Measurements from ENCODE around the gene ABCD2.
"Not testable (repeated sequence)": the region's sequence is repeated elsewhere in the genome, so short reads cannot be mapped to it uniquely, and the experiment has no call there.

The ABCD2 gene

GRCh38 chr12:39587225-39587624 is 32.4 kb downstream of the ABCD2 start:
- H3K4me3 ChIP-seq (ENCODE audit: low read depth, low read length): no peak overlapping the region
- no peaks in the 10 kb centered on the region for H3K4me1 ChIP-seq (ENCODE audit: control insufficient read depth, insufficient read depth, low read length, unreplicated experiment)
- no peaks in the 10 kb centered on the region for H3K79me2 ChIP-seq (ENCODE audit: control insufficient read depth, insufficient read depth, low read length, unreplicated experiment)
- no peaks in the 10 kb centered on the region for H3K36me3 ChIP-seq (ENCODE audit: insufficient read depth, low read length)
- no peaks in the 10 kb centered on the region for H3K27me3 ChIP-seq (ENCODE audit: insufficient read depth, low read length)
- no peak overlapping the region for H2AFZ ChIP-seq (ENCODE audit: low read length, unreplicated experiment)
- no peak overlapping the region for H3K27ac ChIP-seq (ENCODE audit: low read depth, low read length)

GRCh38 chr12:39586816-39587215 is 32.8 kb downstream of the ABCD2 start:
- Histone ChIP-seq H2AFZ (ENCODE audit: low read length, unreplicated experiment) (no peak overlapping the region), H3K4me3 (ENCODE audit: low read depth, low read length) (no peak overlapping the region), H3K4me1 (ENCODE audit: control insufficient read depth, insufficient read depth, low read length, unreplicated experiment) (peaks cover 3% of the 10 kb centered on the region), H3K79me2 (ENCODE audit: control insufficient read depth, insufficient read depth, low read length, unreplicated experiment) (no peaks in the 10 kb centered on the region), H3K36me3 (ENCODE audit: insufficient read depth, low read length) (no peaks in the 10 kb centered on the region), H3K27ac (ENCODE audit: low read depth, low read length) (no peak overlapping the region), H3K27me3 (ENCODE audit: insufficient read depth, low read length) (no peaks in the 10 kb centered on the region)

GRCh38 chr12:39581592-39581991 is 38.0 kb downstream of the ABCD2 start:
- Histone ChIP-seq H2AFZ (ENCODE audit: low read length, unreplicated experiment) (peak overlapping the region; percentile 44), H3K27ac (ENCODE audit: low read depth, low read length) (peak overlapping the region; percentile 27), H3K4me1 (ENCODE audit: control insufficient read depth, insufficient read depth, low read length, unreplicated experiment) (peaks cover 9% of the 10 kb centered on the region), H3K36me3 (ENCODE audit: insufficient read depth, low read length) (no peaks in the 10 kb centered on the region), H3K79me2 (ENCODE audit: control insufficient read depth, insufficient read depth, low read length, unreplicated experiment) (no peaks in the 10 kb centered on the region), H3K27me3 (ENCODE audit: insufficient read depth, low read length) (no peaks in the 10 kb centered on the region), H3K4me3 (ENCODE audit: low read depth, low read length) (peak overlapping the region; percentile 2; the same call in 1 of the 2 replicates)

GRCh38 chr12:39575498-39575875 is 44.1 kb downstream of the ABCD2 start:
- H3K27me3 ChIP-seq (ENCODE audit: insufficient read depth, low read length): 0 out of 2 replicates have a peak, but pooled peaks cover under 1% of the 10 kb centered on the region
- peaks cover 9% of the 10 kb centered on the region for H3K4me1 ChIP-seq (ENCODE audit: control insufficient read depth, insufficient read depth, low read length, unreplicated experiment)
- H3K27ac ChIP-seq (ENCODE audit: low read depth, low read length): no peak overlapping the region
- no peaks in the 10 kb centered on the region for H3K79me2 ChIP-seq (ENCODE audit: control insufficient read depth, insufficient read depth, low read length, unreplicated experiment)
- H3K4me3 ChIP-seq (ENCODE audit: low read depth, low read length): no peak overlapping the region
- no peaks in the 10 kb centered on the region for H3K36me3 ChIP-seq (ENCODE audit: insufficient read depth, low read length)
- H2AFZ ChIP-seq (ENCODE audit: low read length, unreplicated experiment): peak overlapping the region; percentile 19

GRCh38 chr12:39574785-39575497 is 44.7 kb downstream of the ABCD2 start:
- H2AFZ ChIP-seq (ENCODE audit: low read length, unreplicated experiment): peak overlapping the region; percentile 19
- no peak overlapping the region for H3K4me3 ChIP-seq (ENCODE audit: low read depth, low read length)
- no peaks in the 10 kb centered on the region for H3K79me2 ChIP-seq (ENCODE audit: control insufficient read depth, insufficient read depth, low read length, unreplicated experiment)
- H3K27ac ChIP-seq (ENCODE audit: low read depth, low read length): no peak overlapping the region
- no peaks in the 10 kb centered on the region for H3K36me3 ChIP-seq (ENCODE audit: insufficient read depth, low read length)
- 0 out of 2 replicates have a peak, but pooled peaks cover 6% of the 10 kb centered on the region for H3K27me3 ChIP-seq (ENCODE audit: insufficient read depth, low read length)
- peaks cover 9% of the 10 kb centered on the region for H3K4me1 ChIP-seq (ENCODE audit: control insufficient read depth, insufficient read depth, low read length, unreplicated experiment)

- H3K27me3 ChIP-seq (ENCODE audit: insufficient read depth, low read length): 0 out of 2 replicates have a peak, but pooled peaks cover 9% of the 10 kb centered on the region
- H3K4me1 ChIP-seq (ENCODE audit: control insufficient read depth, insufficient read depth, low read length, unreplicated experiment): peaks cover 9% of the 10 kb centered on the region
- H3K4me3 ChIP-seq (ENCODE audit: low read depth, low read length): no peak overlapping the region
- no peak overlapping the region for H3K27ac ChIP-seq (ENCODE audit: low read depth, low read length)
- no peak overlapping the region for H2AFZ ChIP-seq (ENCODE audit: low read length, unreplicated experiment)
- H3K79me2 ChIP-seq (ENCODE audit: control insufficient read depth, insufficient read depth, low read length, unreplicated experiment): no peaks in the 10 kb centered on the region
- H3K36me3 ChIP-seq (ENCODE audit: insufficient read depth, low read length): no peaks in the 10 kb centered on the region
Observed at GRCh38 chr12:39574378-39574777, 45.2 kb downstream of the ABCD2 start.

GRCh38 chr12:39573971-39574370 is 45.6 kb downstream of the ABCD2 start:
- H3K4me1 ChIP-seq (ENCODE audit: control insufficient read depth, insufficient read depth, low read length, unreplicated experiment): peaks cover 9% of the 10 kb centered on the region
- H2AFZ ChIP-seq (ENCODE audit: low read length, unreplicated experiment): no peak overlapping the region
- H3K27me3 ChIP-seq (ENCODE audit: insufficient read depth, low read length): 0 out of 2 replicates have a peak, but pooled peaks cover 9% of the 10 kb centered on the region
- no peak overlapping the region for H3K27ac ChIP-seq (ENCODE audit: low read depth, low read length)
- H3K79me2 ChIP-seq (ENCODE audit: control insufficient read depth, insufficient read depth, low read length, unreplicated experiment): no peaks in the 10 kb centered on the region
- no peak overlapping the region for H3K4me3 ChIP-seq (ENCODE audit: low read depth, low read length)
- H3K36me3 ChIP-seq (ENCODE audit: insufficient read depth, low read length): no peaks in the 10 kb centered on the region

GRCh38 chr12:39572551-39572950 is 47.1 kb downstream of the ABCD2 start:
- no peaks in the 10 kb centered on the region for H3K36me3 ChIP-seq (ENCODE audit: insufficient read depth, low read length)
- no peaks in the 10 kb centered on the region for H3K79me2 ChIP-seq (ENCODE audit: control insufficient read depth, insufficient read depth, low read length, unreplicated experiment)
- no peak overlapping the region for H3K27ac ChIP-seq (ENCODE audit: low read depth, low read length)
- 0 out of 2 replicates have a peak, but pooled peaks cover 9% of the 10 kb centered on the region for H3K27me3 ChIP-seq (ENCODE audit: insufficient read depth, low read length)
- H2AFZ ChIP-seq (ENCODE audit: low read length, unreplicated experiment): no peak overlapping the region
- no peak overlapping the region for H3K4me3 ChIP-seq (ENCODE audit: low read depth, low read length)
- H3K4me1 ChIP-seq (ENCODE audit: control insufficient read depth, insufficient read depth, low read length, unreplicated experiment): peaks cover 9% of the 10 kb centered on the region

- Histone ChIP-seq H3K4me3 (ENCODE audit: low read depth, low read length) (no peak overlapping the region), H3K4me1 (ENCODE audit: control insufficient read depth, insufficient read depth, low read length, unreplicated experiment) (peaks cover 9% of the 10 kb centered on the region), H2AFZ (ENCODE audit: low read length, unreplicated experiment) (no peak overlapping the region), H3K36me3 (ENCODE audit: insufficient read depth, low read length) (no peaks in the 10 kb centered on the region), H3K79me2 (ENCODE audit: control insufficient read depth, insufficient read depth, low read length, unreplicated experiment) (no peaks in the 10 kb centered on the region), H3K27me3 (ENCODE audit: insufficient read depth, low read length) (0 out of 2 replicates have a peak, but pooled peaks cover 9% of the 10 kb centered on the region), H3K27ac (ENCODE audit: low read depth, low read length) (no peak overlapping the region)
Observed at GRCh38 chr12:39571351-39571750, 48.3 kb downstream of the ABCD2 start.

GRCh38 chr12:39553476-39553875 is 66.1 kb downstream of the ABCD2 start:
- Histone ChIP-seq H3K27me3 (ENCODE audit: insufficient read depth, low read length) (no peaks in the 10 kb centered on the region), H3K4me1 (ENCODE audit: control insufficient read depth, insufficient read depth, low read length, unreplicated experiment) (no peaks in the 10 kb centered on the region), H2AFZ (ENCODE audit: low read length, unreplicated experiment) (no peak overlapping the region), H3K36me3 (ENCODE audit: insufficient read depth, low read length) (no peaks in the 10 kb centered on the region), H3K79me2 (ENCODE audit: control insufficient read depth, insufficient read depth, low read length, unreplicated experiment) (no peaks in the 10 kb centered on the region), H3K4me3 (ENCODE audit: low read depth, low read length) (no peak overlapping the region), H3K27ac (ENCODE audit: low read depth, low read length) (no peak overlapping the region)

- H2AFZ ChIP-seq (ENCODE audit: low read length, unreplicated experiment); H3K4me3 ChIP-seq (ENCODE audit: low read depth, low read length); H3K27me3 ChIP-seq (ENCODE audit: insufficient read depth, low read length); H3K79me2 ChIP-seq (ENCODE audit: control insufficient read depth, insufficient read depth, low read length, unreplicated experiment); H3K36me3 ChIP-seq (ENCODE audit: insufficient read depth, low read length); H3K27ac ChIP-seq (ENCODE audit: low read depth, low read length); H3K4me1 ChIP-seq (ENCODE audit: control insufficient read depth, insufficient read depth, low read length, unreplicated experiment): not testable (repeated sequence)
Observed at GRCh38 chr12:39544211-39544610, 75.4 kb downstream of the ABCD2 start.
